Activated CD4-positive, CD25-positive, alpha-beta regulatory T cell treated with anti-CD3 and anti-CD28 coated beads, Interleukin-2, amount 50 U/mL, for 72 hours (primary cell): ENCODE results near the gene MAP3K3.

ENCODE experiments used
- DNase-seq: peaks from one replicate; pipeline ENCODE4 v3.0.0; 2021

Gene MAP3K3

GRCh38 chr17:63623786-63624530, 1.7 kb downstream of the MAP3K3 start:
- DNase-seq = no peak

- no peak for DNase-seq
Observed at GRCh38 chr17:63624531-63624880, 2.3 kb downstream of the MAP3K3 start.

GRCh38 chr17:63626551-63627180, 4.4 kb downstream of the MAP3K3 start:
- DNase-seq = no peak

- DNase-seq = no peak
Observed at GRCh38 chr17:63629627-63630026, 7.4 kb downstream of the MAP3K3 start.

GRCh38 chr17:63631062-63631461, 8.8 kb downstream of the MAP3K3 start:
- DNase-seq = no peak

GRCh38 chr17:63631626-63632025, 9.4 kb downstream of the MAP3K3 start:
- DNase-seq = no peak

- DNase-seq = no peak
Observed at GRCh38 chr17:63633742-63634141, 11.5 kb downstream of the MAP3K3 start.

GRCh38 chr17:63634163-63634562, 11.9 kb downstream of the MAP3K3 start:
- DNase-seq = no peak

GRCh38 chr17:63634816-63635215, 12.6 kb downstream of the MAP3K3 start:
- no peak for DNase-seq

- DNase-seq = no peak
Observed at GRCh38 chr17:63635290-63635689, 13.1 kb downstream of the MAP3K3 start.

- no peak for DNase-seq
Observed at GRCh38 chr17:63635787-63636186, 13.6 kb downstream of the MAP3K3 start.

- DNase-seq = no peak
Observed at GRCh38 chr17:63639125-63639524, 16.9 kb downstream of the MAP3K3 start.

- no peak for DNase-seq
Observed at GRCh38 chr17:63640038-63640437, 17.8 kb downstream of the MAP3K3 start.

GRCh38 chr17:63641692-63642448, 19.7 kb downstream of the MAP3K3 start:
- no peak for DNase-seq

- no peak for DNase-seq
Observed at GRCh38 chr17:63644846-63645245, 22.6 kb downstream of the MAP3K3 start.

- DNase-seq = no peak
Observed at GRCh38 chr17:63645775-63646487, 23.7 kb downstream of the MAP3K3 start.

GRCh38 chr17:63646488-63646806, 24.2 kb downstream of the MAP3K3 start:
- DNase-seq = no peak

GRCh38 chr17:63647065-63647725, 25.0 kb downstream of the MAP3K3 start:
- no peak for DNase-seq

- no peak for DNase-seq
Observed at GRCh38 chr17:63647936-63648335, 25.7 kb downstream of the MAP3K3 start.

- DNase-seq = no peak
Observed at GRCh38 chr17:63649813-63650212, 27.6 kb downstream of the MAP3K3 start.

GRCh38 chr17:63652106-63652505, 29.9 kb downstream of the MAP3K3 start:
- no peak for DNase-seq

GRCh38 chr17:63653050-63653449, 30.8 kb downstream of the MAP3K3 start:
- no peak for DNase-seq

- DNase-seq = no peak
Observed at GRCh38 chr17:63657786-63658185, 35.6 kb downstream of the MAP3K3 start.
